NCI-H460 (cell line): ENCODE results near the gene RAPGEFL1. TPM values are rescaled to one million over a fixed set of nuclear protein-coding genes. Genes with fewer than 3 reads are reported as not detected.
"Not testable (repeated sequence)": the region's sequence is repeated elsewhere in the genome, so short reads cannot be mapped to it uniquely, and the experiment has no call there.

ENCODE experiments used
- DNase-seq: peaks from one replicate; pipeline ENCODE4 v3.0.0-alpha.2; 2016; ENCODE audit warnings: low read depth; ENCODE audit errors: extremely low read depth
- total RNA-seq: library from RNA; depleted of rRNA; stranded (reverse); fragments of >200 nt; shearing (Covaris generic); gene quantifications from 2 replicates; pipeline ENCODE4 v1.2.3, GENCODE V29; 2014

RAPGEFL1 gene
- total RNA-seq, 1 experiment from 2014 or later, result 2.9 TPM

GRCh38 chr17:40173778-40174135 is 3.5 kb upstream of the RAPGEFL1 start:
- DNase-seq, result no peak

- no peak for DNase-seq
Measured at GRCh38 chr17:40174514-40174913, 2.8 kb upstream of the RAPGEFL1 start.

- no peak for DNase-seq
Measured at GRCh38 chr17:40175928-40176753, 1.1 kb upstream of the RAPGEFL1 start.

- no peak for DNase-seq
Measured at GRCh38 chr17:40176754-40177110, 538 bp upstream of the RAPGEFL1 start.

GRCh38 chr17:40178021-40178601 is 841 bp downstream of the RAPGEFL1 start:
- DNase-seq, result no peak

- no peak for DNase-seq
Measured at GRCh38 chr17:40178660-40179059, 1.4 kb downstream of the RAPGEFL1 start.

- no peak for DNase-seq
Measured at GRCh38 chr17:40179923-40180659, 2.8 kb downstream of the RAPGEFL1 start.

- DNase-seq, result no peak
Measured at GRCh38 chr17:40180694-40181093, 3.4 kb downstream of the RAPGEFL1 start.

- DNase-seq, result no peak
Measured at GRCh38 chr17:40181205-40181604, 3.9 kb downstream of the RAPGEFL1 start.

- no peak for DNase-seq
Measured at GRCh38 chr17:40182606-40183005, 5.3 kb downstream of the RAPGEFL1 start.

- no peak for DNase-seq
Measured at GRCh38 chr17:40187238-40187637, 10.0 kb downstream of the RAPGEFL1 start.

GRCh38 chr17:40188694-40189093 is 11.4 kb downstream of the RAPGEFL1 start:
- DNase-seq, result no peak

- DNase-seq, result no peak
Measured at GRCh38 chr17:40190197-40191021, 13.1 kb downstream of the RAPGEFL1 start.

GRCh38 chr17:40191237-40192208 is 14.3 kb downstream of the RAPGEFL1 start:
- peak; percentile 72 for DNase-seq

GRCh38 chr17:40192961-40193360 is 15.7 kb downstream of the RAPGEFL1 start:
- no peak for DNase-seq

GRCh38 chr17:40194821-40195220 is 17.6 kb downstream of the RAPGEFL1 start:
- DNase-seq, result no peak

- DNase-seq, result no peak
Measured at GRCh38 chr17:40197550-40197949, 20.3 kb downstream of the RAPGEFL1 start.

- not testable (repeated sequence) for DNase-seq
Measured at GRCh38 chr17:40197965-40198456, 20.7 kb downstream of the RAPGEFL1 start.

- no peak for DNase-seq
Measured at GRCh38 chr17:40198576-40198975, 21.3 kb downstream of the RAPGEFL1 start.
